A673 (cell line): ENCODE data around the gene ZC3H14. TPM values are rescaled to one million over a fixed set of nuclear protein-coding genes. Genes with fewer than 3 reads are reported as not detected.

Source experiments
- BruUV-seq: library from RNA; stranded (reverse); fragments of 400-500 nt; replicated peaks from 2 replicates; lab custom pipeline; 2021; lab: Mats Ljungman, UMichigan
- CTCF ChIA-PET: fragments of 300-600 bp; sonication (Branson Sonifier 250); formaldehyde crosslinking; loops from one replicate; lab custom pipeline; 2022; ENCODE audit warnings: antibody characterized with exemption; lab: Charles Lee
- POLR2A ChIA-PET: fragments of 300-600 bp; sonication (Branson Sonifier 250); formaldehyde crosslinking; loops from one replicate; lab custom pipeline; 2022; ENCODE audit warnings: antibody characterized with exemption; ENCODE audit not compliant: low non-redundant PET; lab: Charles Lee
- DNase-seq: peaks from one replicate; pipeline ENCODE4 v3.0.0-alpha.2; 2015; ENCODE audit warnings: low spot score
- H3K27ac ChIP-seq: fragments of 200-600 bp; sonication (generic); 2 replicates; pipeline ENCODE4 v1.5.1; 2016; ENCODE audit warnings: mixed run types, low read depth, mild to moderate bottlenecking, mixed read lengths, antibody characterized with exemption, low read length; ENCODE audit not compliant: poor library complexity, severe bottlenecking
- H3K27me3 ChIP-seq: fragments of 200-600 bp; sonication (generic); replicated peaks from 2 replicates; pipeline ENCODE4 v1.6.1; 2017; ENCODE audit warnings: mixed run types, low read depth, mild to moderate bottlenecking, mixed read lengths, antibody characterized with exemption, low read length; ENCODE audit not compliant: insufficient read depth, poor library complexity
- H3K36me3 ChIP-seq: fragments of 200-600 bp; sonication (generic); 2 replicates; pipeline ENCODE4 v1.6.1; 2016; ENCODE audit warnings: mixed run types, mild to moderate bottlenecking, mixed read lengths, antibody characterized with exemption, low read length; ENCODE audit not compliant: insufficient read depth, poor library complexity, severe bottlenecking
- H3K4me1 ChIP-seq: fragments of 200-600 bp; sonication (generic); 2 replicates; pipeline ENCODE4 v1.6.1; 2017; ENCODE audit warnings: mixed run types, mild to moderate bottlenecking, mixed read lengths, antibody characterized with exemption, low read length; ENCODE audit not compliant: insufficient read depth, poor library complexity, severe bottlenecking
- H3K4me3 ChIP-seq: fragments of 200-600 bp; sonication (generic); 2 replicates; pipeline ENCODE4 v1.5.1; 2016; ENCODE audit warnings: low read depth, mixed run types, mild to moderate bottlenecking, mixed read lengths, low read length; ENCODE audit not compliant: poor library complexity, severe bottlenecking
- H3K9me3 ChIP-seq: fragments of 200-600 bp; sonication (generic); 2 replicates; pipeline ENCODE4 v1.6.1; 2016; ENCODE audit warnings: mixed run types, low read depth, mild to moderate bottlenecking, mixed read lengths, antibody characterized with exemption, low read length; ENCODE audit not compliant: poor library complexity, severe bottlenecking
- EZH2 ChIP-seq: fragments of 200-600 bp; sonication (generic); IDR thresholded peaks from 2 replicates; pipeline ENCODE4 v1.6.1; 2017; ENCODE audit warnings: borderline replicate concordance, low read depth, mild to moderate bottlenecking, mixed read lengths, antibody characterized with exemption, low read length; ENCODE audit not compliant: poor library complexity, severe bottlenecking
- intact Hi-C: fragments of 100-400 bp; cut with micrococcal nuclease; formaldehyde crosslinking; loops from one replicate; pipeline ENCODE4 v1.10.0; 2022; ENCODE audit not compliant: unreplicated experiment
- total RNA-seq: library from RNA; stranded (reverse); gene quantifications from 2 replicates; pipeline ENCODE4 v1.2.3, GENCODE V29; 2021
- TF ChIP-seq, protein P1 (sequence below): fragments of 300-800, 200-600 bp; sonication (generic); conservative IDR thresholded peaks from 2 replicates; pipeline ENCODE4 v1.5.1; 2017; ENCODE audit warnings: low read depth, mild to moderate bottlenecking, antibody characterized with exemption, low read length, moderate library complexity, mixed read lengths

ZC3H14 gene
- total RNA-seq, 1 experiment from 2014 or later, result 93.2 TPM

- ChIA-PET POLR2A (no interaction called here), CTCF (no interaction called here)
- intact Hi-C loops, result no loop called here
- BruUV-seq, result no TSS peak
- no peak for TF ChIP-seq EZH2
- TF ChIP-seq, protein P1, sequence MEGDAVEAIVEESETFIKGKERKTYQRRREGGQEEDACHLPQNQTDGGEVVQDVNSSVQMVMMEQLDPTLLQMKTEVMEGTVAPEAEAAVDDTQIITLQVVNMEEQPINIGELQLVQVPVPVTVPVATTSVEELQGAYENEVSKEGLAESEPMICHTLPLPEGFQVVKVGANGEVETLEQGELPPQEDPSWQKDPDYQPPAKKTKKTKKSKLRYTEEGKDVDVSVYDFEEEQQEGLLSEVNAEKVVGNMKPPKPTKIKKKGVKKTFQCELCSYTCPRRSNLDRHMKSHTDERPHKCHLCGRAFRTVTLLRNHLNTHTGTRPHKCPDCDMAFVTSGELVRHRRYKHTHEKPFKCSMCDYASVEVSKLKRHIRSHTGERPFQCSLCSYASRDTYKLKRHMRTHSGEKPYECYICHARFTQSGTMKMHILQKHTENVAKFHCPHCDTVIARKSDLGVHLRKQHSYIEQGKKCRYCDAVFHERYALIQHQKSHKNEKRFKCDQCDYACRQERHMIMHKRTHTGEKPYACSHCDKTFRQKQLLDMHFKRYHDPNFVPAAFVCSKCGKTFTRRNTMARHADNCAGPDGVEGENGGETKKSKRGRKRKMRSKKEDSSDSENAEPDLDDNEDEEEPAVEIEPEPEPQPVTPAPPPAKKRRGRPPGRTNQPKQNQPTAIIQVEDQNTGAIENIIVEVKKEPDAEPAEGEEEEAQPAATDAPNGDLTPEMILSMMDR, result no peak
- H3K9me3 ChIP-seq, result no peaks in the 10 kb centered on the region
- no peaks in the 10 kb centered on the region for H3K4me1 ChIP-seq
- no peak overlapping the region for H3K4me3 ChIP-seq
- no peak overlapping the region for H3K27ac ChIP-seq
- DNase-seq, result no peak
- no peaks in the 10 kb centered on the region for H3K27me3 ChIP-seq
- peaks cover 61% of the 10 kb centered on the region for H3K36me3 ChIP-seq
These were observed 5.4 kb downstream of the ZC3H14 start for GRCh38 chr14:88568196-88568595.

- intact Hi-C loops, result no loop called here
- POLR2A ChIA-PET, result no interaction called here
- BruUV-seq, result no TSS peak
- no peaks in the 10 kb centered on the region for H3K9me3 ChIP-seq
- CTCF ChIA-PET, result no interaction called here
- H3K4me3 ChIP-seq, result no peak overlapping the region
- no peak for DNase-seq
- peaks cover 93% of the 10 kb centered on the region for H3K36me3 ChIP-seq
- H3K27me3 ChIP-seq, result no peaks in the 10 kb centered on the region
- no peaks in the 10 kb centered on the region for H3K4me1 ChIP-seq
- no peak overlapping the region for H3K27ac ChIP-seq
- no peak for TF ChIP-seq EZH2
- TF ChIP-seq, protein P1, result no peak
These were observed 9.3 kb downstream of the ZC3H14 start for GRCh38 chr14:88572117-88572516.

- DNase-seq, result no peak
- ChIA-PET POLR2A (no interaction called here), CTCF (no interaction called here)
- intact Hi-C loops, result loop anchor here (5.0 kb wide), 1 partner anchor 36 kb away; no protein-coding TSS in a partner anchor
- Histone ChIP-seq H3K27ac (no peak overlapping the region), H3K27me3 (no peaks in the 10 kb centered on the region), H3K4me3 (no peak overlapping the region), H3K9me3 (no peaks in the 10 kb centered on the region), H3K4me1 (no peaks in the 10 kb centered on the region), H3K36me3 (peaks cover 80% of the 10 kb centered on the region)
- BruUV-seq, result no TSS peak
- no peak for TF ChIP-seq EZH2
- TF ChIP-seq, protein P1, result no peak
These were observed 13.4 kb downstream of the ZC3H14 start for GRCh38 chr14:88576222-88576621.
